GM12878 (cell line): Measurements from ENCODE around the gene TUBB1. TPM values are rescaled to one million over a fixed set of nuclear protein-coding genes. Genes with fewer than 3 reads are reported as not detected.
"Not testable (repeated sequence)": the region's sequence is repeated elsewhere in the genome, so short reads cannot be mapped to it uniquely, and the experiment has no call there.

Experiments
- ATAC-seq: fragments of 200-7000 bp; cut with Tn5 transposase; 3 replicates; pipeline ENCODE4 v1.9.1; 2020; ENCODE audit warnings: mild to moderate bottlenecking, moderate library complexity
- BruUV-seq: library from RNA; stranded (reverse); fragments of 400-500 nt; replicated peaks from 2 replicates; lab custom pipeline; 2021; lab: Mats Ljungman, UMichigan
- CTCF ChIA-PET: fragments of 300-600 bp; sonication (Branson Sonifier 250); formaldehyde crosslinking; extraction: SDS; loops from one replicate; lab custom pipeline; 2021; ENCODE audit warnings: inconsistent platforms; lab: Yijun Ruan, JAX
- POLR2A ChIA-PET: fragments of 350-600 bp; formaldehyde crosslinking; extraction: SDS; loops from one replicate; lab custom pipeline; 2021; ENCODE audit warnings: inconsistent platforms; lab: Charles Lee
- RAD21 ChIA-PET: fragments of 300-600 bp; sonication (Branson Sonifier 250); formaldehyde crosslinking; loops from one replicate; lab custom pipeline; 2023; ENCODE audit warnings: antibody characterized with exemption; ENCODE audit not compliant: unreplicated experiment; lab: Charles Lee
- SMC1A ChIA-PET: fragments of 300-600 bp; sonication (Branson Sonifier 250); formaldehyde crosslinking; loops from one replicate; lab custom pipeline; 2023; ENCODE audit not compliant: unreplicated experiment, uncharacterized antibody; lab: Charles Lee
- DNase-seq: peaks from one replicate; pipeline ENCODE4 v3.0.0-alpha.2; 2011; ENCODE audit warnings: low read depth, low spot score
- FAIRE-seq: peaks from 3 replicates; lab custom pipeline; 2011; peaks lifted over from hg19 to GRCh38; lab: Jason Lieb, UNC
- H2AFZ ChIP-seq: 2 replicates; pipeline ENCODE4 v1.6.0; 2011; ENCODE audit warnings: low read depth, low read length, control low read depth; ENCODE audit not compliant: control insufficient read depth
- H3K27ac ChIP-seq: 2 replicates; pipeline ENCODE4 v1.5.1; 2011; ENCODE audit warnings: control low read depth; ENCODE audit not compliant: control insufficient read depth, insufficient read depth
- H3K27me3 ChIP-seq, 2 experiments: replicated peaks in 1 of 2; 2 replicates each; pipeline versions ENCODE4 v1.6.0 to v1.6.1; 2011; ENCODE audit warnings: low read length in 1 of 2; ENCODE audit not compliant: control insufficient read depth in 2 of 2, insufficient read depth in 2 of 2
- H3K36me3 ChIP-seq, 2 experiments: 2 replicates each; pipeline ENCODE4 v1.5.1; 2011; ENCODE audit warnings: low read length in 1 of 2; ENCODE audit not compliant: control insufficient read depth in 2 of 2, insufficient read depth in 2 of 2
- H3K4me1 ChIP-seq: 2 replicates; pipeline ENCODE4 v1.6.1; 2011; ENCODE audit warnings: mild to moderate bottlenecking, low read length, moderate library complexity, mixed read lengths; ENCODE audit not compliant: control insufficient read depth, insufficient read depth
- H3K4me2 ChIP-seq: 2 replicates; pipeline ENCODE4 v1.6.0; 2011; ENCODE audit warnings: control low read depth; ENCODE audit not compliant: control insufficient read depth, insufficient read depth
- H3K4me3 ChIP-seq: fragments of 200-600 bp; sonication (generic); 2 replicates; pipeline ENCODE4 v1.5.1; 2016
- H3K79me2 ChIP-seq: 2 replicates; pipeline ENCODE4 v1.6.0; 2011; ENCODE audit warnings: low read length; ENCODE audit not compliant: control insufficient read depth, insufficient read depth
- H3K9ac ChIP-seq: 2 replicates; pipeline ENCODE4 v1.8.0; 2011; ENCODE audit warnings: low read length, control low read depth, mixed read lengths; ENCODE audit not compliant: control insufficient read depth, insufficient read depth
- H3K9me3 ChIP-seq: replicated peaks from 3 replicates; pipeline ENCODE4 v1.5.1; 2011; ENCODE audit warnings: mild to moderate bottlenecking, low read length; ENCODE audit not compliant: control insufficient read depth, insufficient read depth
- H4K20me1 ChIP-seq: 2 replicates; pipeline ENCODE4 v1.6.0; 2011; ENCODE audit not compliant: control insufficient read depth, insufficient read depth
- WGBS: methylation state at CpG from one replicate; pipeline ENCODE4 v1.1.6; 2016; ENCODE audit warnings: low lambda C conversion rate; ENCODE audit not compliant: insufficient replicate concordance, insufficient coverage; ENCODE audit errors: missing lambda C conversion rate; 5-methylcytosine and 5-hydroxymethylcytosine counted together
- in situ Hi-C: fragments of 300-500 bp; cut with MboI; formaldehyde crosslinking; loops from 9 replicates; pipeline ENCODE4 v1.14.3; 2018; ENCODE audit warnings: mixed read lengths
- intact Hi-C: fragments of 100-400 bp; cut with micrococcal nuclease; formaldehyde crosslinking; loops from one replicate; pipeline ENCODE4 v1.14.2; 2022; ENCODE audit not compliant: unreplicated experiment
- polyA plus RNA-seq, 11 experiments: library from polyadenylated mRNA; depleted of rRNA in 4 of 11; unstranded in 6 of 11; stranded (reverse) in 5 of 11; fragments of >200 nt; fragmentation: Nextera tagmentation in 4 of 11; fragmentation: Illumina TruSeq in 1 of 11; extraction: Ambion mirVana in 4 of 11; extraction: Trizol in 1 of 11; gene quantifications; 1 replicate in 1 of 11; 2 replicates in 10 of 11; pipeline versions ENCODE4 v1.2.1 to v1.2.3, GENCODE V29; 2011 to 2016; ENCODE audit warnings: inconsistent platforms in 2 of 11, missing spikeins in 2 of 11, low read depth in 1 of 11
- total RNA-seq, 4 experiments: library from RNA; depleted of rRNA in 3 of 4; stranded (reverse); fragments of >200 nt in 3 of 4; fragmentation: Illumina TruSeq in 1 of 4; extraction: Trizol in 1 of 4; gene quantifications; 2 replicates each; pipeline versions ENCODE4 v1.2.1 to v1.2.3, GENCODE V29; 2013 to 2021
- TF ChIP-seq, protein P1 (sequence below): fragments of 450-650 bp; IDR thresholded peaks from 2 replicates; pipeline ENCODE4 v1.6.1; 2016; ENCODE audit warnings: mild to moderate bottlenecking

The TUBB1 gene
- total and polyA plus RNA-seq, 10 of the 15 experiments (the other 5 are each of a cell fraction or from before 2014, with no cell fraction given): 0.02 to 0.20 (median 0.06) TPM; not detected in 3

DNA sequence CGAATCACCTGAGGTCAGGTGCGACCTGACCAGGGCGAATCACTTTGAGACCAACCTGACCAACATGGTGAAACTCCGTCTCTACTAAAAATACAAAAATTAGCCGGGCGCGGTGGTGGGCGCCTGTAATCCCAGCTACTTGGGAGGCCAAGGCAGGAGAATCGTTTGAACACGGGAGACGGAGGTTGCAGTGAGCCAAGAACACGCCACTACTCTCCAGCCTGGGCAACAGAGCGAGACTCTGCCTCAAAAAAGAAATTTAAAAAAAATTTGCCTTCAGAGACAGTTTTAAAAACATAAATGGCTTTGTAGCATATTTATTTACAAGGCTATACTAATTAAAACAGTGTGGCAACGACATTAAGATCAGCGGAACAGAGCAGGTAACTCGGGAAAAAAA lies 22.3 kb downstream of the TUBB1 start:
- in situ Hi-C loops: loop anchor here (10.0 kb wide), 1 partner anchor 387 kb away; the partner anchor contains the start of gene STX16
- peaks cover 13% of the 10 kb centered on the region for H3K4me1 ChIP-seq
- DNase-seq, H3K9me3 ChIP-seq, H3K27me3 ChIP-seq, FAIRE-seq, ATAC-seq, H2AFZ ChIP-seq, BruUV-seq, H4K20me1 ChIP-seq, intact Hi-C loops: not testable (repeated sequence)
- peak overlapping the region; percentile 91 for H3K4me2 ChIP-seq
- H3K9ac ChIP-seq: peak overlapping the region; percentile 94
- peaks cover 60% of the 10 kb centered on the region for H3K79me2 ChIP-seq
- peak overlapping the region; percentile 87 for H3K27ac ChIP-seq
- 84% methylated on average over 16 of the region's 16 CpGs for WGBS
- peak overlapping the region; percentile 89 for H3K4me3 ChIP-seq
- peaks cover 4 to 17% of the 10 kb centered on the region in 2 experiments for H3K36me3 ChIP-seq
- SMC1A ChIA-PET: interaction anchor here (1.2 to 2.9 kb wide), 6 partner anchors 8 to 171 kb away, joined by 4 to 12 read pairs (median 8); partner anchors contain the start of genes ATP5F1E and NELFCD
- RAD21 ChIA-PET: interaction anchor here (1.2 to 1.7 kb wide), 2 partner anchors 9 to 12 kb away, joined by 5 read pairs; partner anchors contain the start of gene ATP5F1E
- POLR2A ChIA-PET: interaction anchor here (1.5 to 4.3 kb wide), 3 partner anchors 10 to 155 kb away, joined by 4 to 40 read pairs (median 12); partner anchors contain the start of gene ATP5F1E
- CTCF ChIA-PET: interaction anchor here (0.9 to 1.3 kb wide), 3 partner anchors 9 to 134 kb away, joined by 3 to 4 read pairs (median 3); partner anchors contain the start of gene ATP5F1E
- TF ChIP-seq, protein P1, sequence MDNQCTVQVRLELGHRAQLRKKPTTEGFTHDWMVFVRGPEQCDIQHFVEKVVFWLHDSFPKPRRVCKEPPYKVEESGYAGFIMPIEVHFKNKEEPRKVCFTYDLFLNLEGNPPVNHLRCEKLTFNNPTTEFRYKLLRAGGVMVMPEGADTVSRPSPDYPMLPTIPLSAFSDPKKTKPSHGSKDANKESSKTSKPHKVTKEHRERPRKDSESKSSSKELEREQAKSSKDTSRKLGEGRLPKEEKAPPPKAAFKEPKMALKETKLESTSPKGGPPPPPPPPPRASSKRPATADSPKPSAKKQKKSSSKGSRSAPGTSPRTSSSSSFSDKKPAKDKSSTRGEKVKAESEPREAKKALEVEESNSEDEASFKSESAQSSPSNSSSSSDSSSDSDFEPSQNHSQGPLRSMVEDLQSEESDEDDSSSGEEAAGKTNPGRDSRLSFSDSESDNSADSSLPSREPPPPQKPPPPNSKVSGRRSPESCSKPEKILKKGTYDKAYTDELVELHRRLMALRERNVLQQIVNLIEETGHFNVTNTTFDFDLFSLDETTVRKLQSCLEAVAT: peak; percentile 90
